GM12892 (cell line): ENCODE data around the gene TBRG4.

Source experiments
- POLR2A ChIP-seq: IDR thresholded peaks from 2 replicates; pipeline ENCODE4 v1.6.1; 2011; ENCODE audit warnings: low read depth, low read length, control low read depth
- POLR2AphosphoS5 ChIP-seq: IDR thresholded peaks from 2 replicates; pipeline ENCODE4 v1.6.1; 2011; ENCODE audit warnings: low read depth, low read length, control low read depth
- TAF1 ChIP-seq: IDR thresholded peaks from 2 replicates; pipeline ENCODE4 v1.6.1; 2011; ENCODE audit warnings: low read depth, mild to moderate bottlenecking, control low read depth, low read length, borderline replicate concordance

DNA sequence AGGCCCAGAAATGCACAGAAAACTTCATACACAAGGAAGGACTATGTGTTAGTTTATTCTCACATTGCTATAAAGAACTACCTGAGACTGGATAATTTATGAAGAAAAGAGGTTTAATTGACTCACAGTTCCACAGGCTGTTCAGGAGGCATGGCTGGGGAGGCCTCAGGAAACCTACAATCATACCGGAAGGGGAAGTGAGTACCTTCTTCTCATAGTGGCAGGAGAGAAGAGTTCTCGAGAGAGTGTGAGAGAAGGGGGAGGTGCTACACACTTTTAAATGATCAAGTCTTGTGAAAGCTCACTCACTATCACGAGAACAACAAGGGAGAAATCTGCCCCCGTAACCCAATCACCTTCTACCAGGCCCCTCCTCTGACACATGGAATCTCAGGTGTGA is 29.3 kb upstream of the TBRG4 start:
- no peak for TF ChIP-seq POLR2A
- no peak for TF ChIP-seq POLR2AphosphoS5
- no peak for TF ChIP-seq TAF1
